ENCODE measurements around the gene PCSK2. TPM values are rescaled to one million over a fixed set of nuclear protein-coding genes. Genes with fewer than 3 reads are reported as not detected.

PCSK2 gene
- total RNA-seq, 1 donor from 2014 or later, result 0.15 TPM

- DNase-seq (ENCODE audit: low read depth), result no peak
Measured at GRCh38 chr20:17479063-17479657, 252.3 kb downstream of the PCSK2 start.

GRCh38 chr20:17480696-17481095, 253.9 kb downstream of the PCSK2 start:
- DNase-seq (ENCODE audit: low read depth), result no peak

- DNase-seq (ENCODE audit: low read depth), result no peak
Measured at GRCh38 chr20:17481661-17482060, 254.8 kb downstream of the PCSK2 start.

- DNase-seq (ENCODE audit: low read depth), result no peak
Measured at GRCh38 chr20:17482536-17482935, 255.7 kb downstream of the PCSK2 start.

- DNase-seq (ENCODE audit: low read depth), result no peak
Measured at GRCh38 chr20:17485017-17485416, 258.2 kb downstream of the PCSK2 start.

GRCh38 chr20:17488916-17489600, 262.2 kb downstream of the PCSK2 start:
- DNase-seq (ENCODE audit: low read depth), result no peak

- no peak for DNase-seq (ENCODE audit: low read depth)
Measured at GRCh38 chr20:17490501-17490900, 263.7 kb downstream of the PCSK2 start.

- DNase-seq (ENCODE audit: low read depth), result no peak
Measured at GRCh38 chr20:17491041-17491440, 264.2 kb downstream of the PCSK2 start.

GRCh38 chr20:17491488-17491887, 264.6 kb downstream of the PCSK2 start:
- DNase-seq (ENCODE audit: low read depth), result no peak

- DNase-seq (ENCODE audit: low read depth), result no peak
Measured at GRCh38 chr20:17493173-17493572, 266.3 kb downstream of the PCSK2 start.

- no peak for DNase-seq (ENCODE audit: low read depth)
Measured at GRCh38 chr20:17494201-17494600, 267.4 kb downstream of the PCSK2 start.

- DNase-seq (ENCODE audit: low read depth), result no peak
Measured at GRCh38 chr20:17495826-17496225, 269.0 kb downstream of the PCSK2 start.

- DNase-seq (ENCODE audit: low read depth), result peak; percentile 9
Measured at GRCh38 chr20:17497821-17498580, 271.2 kb downstream of the PCSK2 start.

GRCh38 chr20:17498641-17499040, 271.8 kb downstream of the PCSK2 start:
- no peak for DNase-seq (ENCODE audit: low read depth)

- peak; percentile 10 for DNase-seq (ENCODE audit: low read depth)
Measured at GRCh38 chr20:17499041-17499440, 272.2 kb downstream of the PCSK2 start.

GRCh38 chr20:17500271-17500670, 273.4 kb downstream of the PCSK2 start:
- DNase-seq (ENCODE audit: low read depth), result no peak

GRCh38 chr20:17500826-17501225, 274.0 kb downstream of the PCSK2 start:
- DNase-seq (ENCODE audit: low read depth), result no peak

- DNase-seq (ENCODE audit: low read depth), result no peak
Measured at GRCh38 chr20:17501701-17502100, 274.9 kb downstream of the PCSK2 start.

- no peak for DNase-seq (ENCODE audit: low read depth)
Measured at GRCh38 chr20:17502105-17502504, 275.3 kb downstream of the PCSK2 start.

- DNase-seq (ENCODE audit: low read depth), result no peak
Measured at GRCh38 chr20:17503301-17504065, 276.6 kb downstream of the PCSK2 start.

GRCh38 chr20:17504066-17504897, 277.4 kb downstream of the PCSK2 start:
- DNase-seq (ENCODE audit: low read depth), result no peak

Data from renal cortical epithelial cell (primary cell).